T-helper 2 cell (primary cell): ENCODE data around the gene OR51V1.
"Not testable (repeated sequence)": the region's sequence is repeated elsewhere in the genome, so short reads cannot be mapped to it uniquely, and the experiment has no call there.

Experiments
- DNase-seq, 5 experiments: peaks; one replicate each; pipeline versions ENCODE4 v3.0.0 to v3.0.0-alpha.2; 2012 to 2022
- total RNA-seq, 2 donors: gene quantifications; one replicate each; lab custom pipeline; 2026; lab: John Stamatoyannopoulos, UW

OR51V1 gene, protein sequence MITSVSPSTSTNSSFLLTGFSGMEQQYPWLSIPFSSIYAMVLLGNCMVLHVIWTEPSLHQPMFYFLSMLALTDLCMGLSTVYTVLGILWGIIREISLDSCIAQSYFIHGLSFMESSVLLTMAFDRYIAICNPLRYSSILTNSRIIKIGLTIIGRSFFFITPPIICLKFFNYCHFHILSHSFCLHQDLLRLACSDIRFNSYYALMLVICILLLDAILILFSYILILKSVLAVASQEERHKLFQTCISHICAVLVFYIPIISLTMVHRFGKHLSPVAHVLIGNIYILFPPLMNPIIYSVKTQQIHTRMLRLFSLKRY
- total RNA-seq, result 0 reads per million in 2 donors

DNA sequence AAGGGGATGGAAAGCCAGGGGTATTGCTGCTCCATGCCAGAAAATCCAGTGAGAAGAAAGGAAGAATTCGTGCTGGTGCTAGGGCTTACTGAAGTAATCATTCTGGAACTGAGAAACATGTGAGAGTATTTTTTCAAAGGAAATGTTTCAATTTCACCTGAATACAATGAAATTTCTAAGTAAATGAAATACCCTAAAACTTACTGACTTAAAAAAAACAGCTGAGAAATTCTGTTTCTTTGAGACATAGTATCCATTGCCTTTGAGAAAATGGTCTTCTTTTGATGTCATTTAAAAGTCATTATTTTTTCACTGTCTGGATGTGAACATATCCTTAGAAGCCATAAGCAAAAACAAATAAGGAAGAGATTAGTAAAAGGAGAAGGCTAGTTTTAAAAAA, at the start of gene OR51V1:
Gene OR51V1, minus strand, starts transcription at position 101 of the 400 bp plus-strand sequence. Its CDS starts 0 bp downstream, at position 101.
- no peak for DNase-seq

DNA sequence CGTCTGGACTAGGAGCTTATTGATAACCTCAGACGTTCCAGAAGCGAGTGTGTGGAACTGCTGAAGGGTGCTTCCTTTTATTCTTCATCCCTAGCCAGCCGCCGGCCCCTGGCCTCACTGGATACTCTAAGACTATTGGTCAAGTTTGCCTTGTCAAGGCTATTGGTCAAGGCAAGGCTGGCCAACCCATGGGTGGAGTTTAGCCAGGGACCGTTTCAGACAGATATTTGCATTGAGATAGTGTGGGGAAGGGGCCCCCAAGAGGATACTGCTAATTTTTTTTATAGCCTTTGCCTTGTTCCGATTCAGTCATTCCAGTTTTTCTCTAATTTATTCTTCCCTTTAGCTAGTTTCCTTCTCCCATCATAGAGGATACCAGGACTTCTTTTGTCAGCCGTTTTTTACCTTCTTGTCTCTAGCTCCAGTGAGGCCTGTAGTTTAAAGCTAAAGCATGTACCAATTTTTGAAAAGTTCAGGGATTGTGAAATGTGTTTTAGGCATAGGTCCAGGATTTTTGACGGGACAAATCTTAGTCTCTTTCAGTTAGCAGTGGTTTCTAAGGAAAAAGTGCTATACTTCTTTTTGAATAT, 49.4 kb upstream of the OR51V1 start, which contains the start of gene HBG1:
Gene HBG1, minus strand, starts transcription at position 51 of the 590 bp plus-strand sequence. CDS start 53 bp downstream, outside the sequence.
- not testable (repeated sequence) for DNase-seq

DNA sequence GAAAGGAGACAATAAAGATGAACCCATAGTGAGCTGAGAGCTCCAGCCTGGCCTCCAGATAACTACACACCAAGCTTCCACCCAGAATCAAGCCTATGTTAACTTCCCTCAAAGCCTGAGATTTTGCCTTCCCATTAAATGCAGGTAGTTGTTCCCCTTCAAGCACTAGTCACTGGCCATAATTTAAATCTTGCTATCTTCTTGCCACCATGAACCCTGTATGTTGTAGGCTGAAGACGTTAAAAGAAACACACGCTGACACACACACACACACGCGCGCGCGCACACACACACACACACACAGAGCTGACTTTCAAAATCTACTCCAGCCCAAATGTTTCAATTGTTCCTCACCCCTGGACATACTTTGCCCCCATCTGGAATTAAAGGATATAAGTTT, 48.0 kb upstream of the OR51V1 start:
- DNase-seq, result not testable (repeated sequence)

DNA sequence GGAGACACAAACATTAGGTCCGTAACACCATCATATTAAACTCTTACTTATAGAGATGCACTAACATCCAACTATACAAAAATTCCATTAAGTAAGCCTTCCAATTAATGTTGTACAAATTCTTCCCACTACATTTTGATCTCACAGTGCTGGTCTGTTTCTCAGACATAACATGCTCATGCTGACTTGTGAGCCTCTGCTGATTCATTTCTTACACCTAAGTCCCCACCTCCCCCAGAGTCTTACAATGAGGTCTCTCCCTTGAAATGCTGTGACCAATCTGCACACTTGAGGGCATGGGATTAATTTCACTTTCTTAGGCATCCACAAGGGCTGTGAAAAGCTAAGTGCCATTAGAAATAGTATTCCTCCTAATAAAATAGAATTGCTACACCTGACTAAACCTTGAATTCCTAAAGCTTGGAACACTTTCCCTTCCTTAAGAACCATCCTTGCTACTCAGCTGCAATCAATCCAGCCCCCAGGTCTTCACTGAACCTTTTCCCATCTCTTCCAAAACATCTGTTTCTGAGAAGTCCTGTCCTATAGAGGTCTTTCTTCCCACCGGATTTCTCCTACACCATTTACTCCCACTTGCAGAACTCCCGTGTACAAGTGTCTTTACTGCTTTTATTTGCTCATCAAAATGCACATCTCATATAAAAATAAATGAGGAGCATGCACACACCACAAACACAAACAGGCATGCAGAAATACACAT, 47.1 kb upstream of the OR51V1 start:
- no peak for DNase-seq

DNA sequence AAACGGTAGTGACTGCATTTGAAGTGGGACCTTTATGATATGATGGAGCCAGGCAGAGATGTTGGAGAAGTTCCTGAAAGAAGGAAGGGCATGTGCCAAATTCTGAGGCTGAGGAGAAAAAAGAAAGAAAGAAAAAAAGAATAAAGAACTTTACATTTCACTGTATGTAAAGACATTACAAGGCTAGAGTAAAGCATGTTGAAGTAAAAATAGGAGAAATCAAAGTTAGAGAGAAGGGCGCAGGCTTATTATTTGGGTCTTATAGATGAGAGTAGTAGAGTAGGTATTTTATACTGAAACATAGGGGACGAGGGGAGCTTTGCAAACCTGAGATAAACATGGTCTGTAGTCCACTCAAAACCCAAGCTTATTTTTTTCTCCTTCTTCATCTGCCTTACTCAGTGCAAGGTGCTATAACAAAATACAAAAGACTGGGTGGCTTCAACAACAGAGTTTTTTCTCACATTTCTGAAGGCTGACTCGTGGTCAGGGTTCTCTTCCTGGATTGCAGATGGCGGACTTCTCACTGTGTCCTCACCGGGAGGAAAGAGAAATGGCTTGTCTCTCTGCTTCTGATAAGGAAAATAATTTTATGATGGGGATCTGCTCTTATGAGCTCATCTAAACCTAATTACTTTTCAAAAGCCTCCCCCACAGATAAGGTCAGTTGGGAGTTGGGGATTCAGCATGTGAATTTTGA, 46.4 kb upstream of the OR51V1 start:
- DNase-seq, result no peak

DNA sequence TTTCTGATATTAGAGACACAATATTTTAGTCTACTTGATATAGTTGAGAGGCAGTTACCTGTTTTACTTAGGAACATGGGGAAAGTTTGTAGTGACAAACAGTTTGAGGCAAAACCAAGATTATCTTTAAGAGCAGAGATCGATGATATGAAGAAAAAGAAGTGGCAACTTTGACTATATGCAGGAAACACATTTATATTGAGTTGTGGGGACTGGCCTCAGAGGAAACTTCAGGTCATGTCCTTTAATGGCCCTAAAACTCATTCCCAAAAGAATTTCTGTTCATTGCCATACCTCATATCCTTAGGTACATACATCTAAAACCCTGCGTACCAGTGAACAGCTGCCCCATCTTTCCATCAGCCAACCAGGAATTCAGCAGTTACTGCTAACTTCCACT, 44.7 kb upstream of the OR51V1 start:
- DNase-seq, result no peak

DNA sequence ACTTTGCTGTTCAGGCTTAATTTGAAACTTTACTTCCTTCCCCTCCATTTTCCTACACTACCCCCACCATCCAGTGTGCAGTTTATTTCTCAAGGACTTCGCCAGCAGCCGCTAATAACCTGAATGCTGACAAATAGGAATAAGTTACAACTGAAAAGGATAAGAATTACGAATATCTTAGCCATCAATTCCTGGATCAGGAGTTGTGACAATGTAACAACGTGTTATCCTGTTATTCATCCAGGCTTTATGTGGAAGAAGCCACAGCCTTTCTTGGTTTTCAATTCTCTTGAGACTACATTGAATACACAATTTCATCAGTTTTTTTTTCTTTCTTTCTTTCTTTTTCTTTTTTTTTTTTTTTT, 43.3 kb upstream of the OR51V1 start:
- no peak for DNase-seq

DNA sequence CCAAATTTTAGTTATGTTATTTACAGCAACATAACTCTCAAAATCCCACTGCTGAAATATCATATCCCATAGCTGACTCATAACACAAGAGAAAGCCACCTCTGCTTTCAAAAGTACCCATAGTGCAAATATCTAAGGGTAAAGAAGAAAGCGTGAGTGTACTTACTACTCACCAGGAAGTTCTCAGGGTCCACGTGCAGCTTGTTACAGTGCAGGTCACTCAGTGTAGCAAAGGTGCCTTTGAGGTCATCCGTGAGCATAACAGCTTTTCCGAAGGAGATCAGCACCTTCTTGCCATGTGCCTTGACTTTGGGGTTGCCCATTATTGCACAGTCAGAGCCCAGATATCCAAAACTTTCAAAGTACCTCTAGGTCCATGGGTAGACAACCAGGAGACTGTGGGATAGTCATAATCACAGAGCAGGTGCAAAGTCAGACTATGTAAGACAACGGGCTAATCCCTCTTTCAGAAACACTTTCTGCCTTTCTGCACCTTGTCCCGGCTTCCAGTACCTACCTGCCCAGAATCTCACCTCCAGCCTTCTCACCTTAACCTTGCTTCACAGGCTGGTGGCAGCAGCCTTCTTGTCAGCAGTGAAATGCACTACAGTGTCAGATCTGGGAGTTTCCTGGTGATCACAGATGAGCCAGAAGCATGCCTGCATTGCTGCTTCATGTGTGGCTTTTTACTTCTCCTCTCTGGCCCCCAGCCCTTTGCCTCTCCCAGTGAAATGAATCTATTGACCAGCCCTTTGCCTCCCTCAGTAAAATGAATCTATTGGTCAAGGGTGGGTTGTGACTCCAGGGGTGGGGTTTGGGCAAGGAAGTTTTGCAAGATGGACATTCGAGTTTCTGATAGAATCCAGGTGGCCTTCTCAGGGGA, 42.7 kb upstream of the OR51V1 start:
- peak in 1 of 5 experiments; percentile 3 for DNase-seq

DNA sequence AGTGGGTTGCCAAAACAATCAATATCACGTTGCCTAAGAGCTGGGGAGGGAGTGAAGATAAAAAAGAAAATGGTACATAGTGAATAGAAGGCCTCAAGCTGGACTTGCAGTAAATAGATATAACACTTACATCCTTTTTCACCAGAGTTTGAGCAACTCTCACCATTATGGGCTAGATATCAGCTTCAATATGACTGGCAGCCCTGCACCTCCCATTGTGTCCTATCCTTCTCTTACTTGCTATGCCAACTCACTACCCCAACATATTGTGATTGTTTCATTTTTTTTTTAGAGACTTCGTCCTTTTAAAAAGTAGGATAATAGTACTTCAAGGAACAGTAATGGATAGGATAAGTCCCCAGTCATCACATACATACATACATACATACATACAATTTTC, 41.7 kb upstream of the OR51V1 start:
- DNase-seq, result no peak

DNA sequence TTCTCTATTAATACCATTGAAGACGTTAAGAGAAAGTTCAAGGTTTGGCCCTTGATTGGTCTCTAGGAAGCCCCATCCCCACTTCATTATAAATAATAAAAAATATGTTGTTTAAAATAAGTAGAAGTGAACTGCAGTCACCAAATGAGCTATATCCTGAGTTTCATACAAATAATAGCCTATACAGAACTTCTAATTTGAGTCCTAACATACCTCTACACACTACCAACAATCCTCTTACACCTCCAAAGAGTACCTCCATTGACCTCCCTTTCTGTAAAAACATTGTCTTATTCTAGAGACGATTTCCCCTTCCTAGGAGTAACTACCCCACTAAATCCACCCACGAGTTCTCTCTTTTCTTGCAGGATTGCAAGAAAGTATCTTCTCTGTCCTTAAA, 41.0 kb upstream of the OR51V1 start:
- DNase-seq, result no peak

DNA sequence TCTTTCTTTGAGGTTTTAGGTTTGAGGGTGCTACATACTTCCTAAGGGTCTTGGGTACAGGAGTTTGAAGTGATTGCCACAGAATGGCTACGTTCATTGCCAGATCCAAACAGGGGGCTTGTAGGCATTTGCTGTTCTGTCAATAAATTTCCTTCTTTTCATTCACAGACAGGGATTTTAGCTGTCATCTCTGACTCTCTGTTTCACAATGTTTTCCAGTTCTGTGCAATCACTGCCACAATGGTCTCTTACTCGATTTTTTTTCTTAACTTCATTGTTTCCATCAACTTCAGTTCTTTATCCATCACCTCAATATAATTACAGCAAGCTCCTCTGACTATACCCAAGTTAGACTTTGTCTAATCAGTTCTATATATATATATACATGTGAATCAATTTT, 40.0 kb upstream of the OR51V1 start:
- no peak for DNase-seq

DNA sequence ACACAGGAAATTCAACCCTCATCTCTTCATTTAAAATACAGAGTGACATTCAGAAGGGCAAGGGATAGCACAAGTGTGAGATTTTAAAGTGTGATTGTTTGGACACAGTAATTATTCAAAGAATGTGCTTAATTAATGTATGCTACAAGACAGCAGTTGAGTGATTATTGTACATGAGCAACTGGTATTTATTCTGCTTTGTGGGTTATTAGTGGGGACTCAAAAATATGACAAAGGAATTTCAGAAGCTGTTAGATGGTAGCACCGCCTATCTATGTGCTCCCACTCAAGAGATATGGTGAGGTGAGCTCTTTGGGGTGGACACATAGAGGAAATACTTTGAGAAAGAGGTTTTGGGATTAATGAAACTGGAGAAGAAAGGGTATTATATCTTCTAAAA, 39.6 kb upstream of the OR51V1 start:
- no peak for DNase-seq

DNA sequence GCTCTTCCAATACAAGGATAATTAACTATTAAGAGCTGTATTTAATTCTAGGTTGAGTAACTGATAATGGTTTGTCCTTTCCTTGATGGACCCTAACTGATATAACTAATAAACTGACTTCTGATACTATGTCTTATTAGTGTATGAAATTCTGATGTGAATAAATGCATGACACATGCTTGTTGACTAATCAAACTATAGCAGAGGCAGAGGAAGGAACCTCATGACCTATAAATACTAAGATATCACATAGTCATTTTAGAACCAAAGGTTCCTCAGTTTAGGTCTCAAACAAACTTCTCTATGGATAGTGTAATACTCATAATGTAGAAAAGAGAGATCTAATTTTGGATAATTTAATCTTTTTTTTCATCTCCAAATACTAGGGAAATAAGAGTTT, 38.6 kb upstream of the OR51V1 start:
- DNase-seq, result no peak

DNA sequence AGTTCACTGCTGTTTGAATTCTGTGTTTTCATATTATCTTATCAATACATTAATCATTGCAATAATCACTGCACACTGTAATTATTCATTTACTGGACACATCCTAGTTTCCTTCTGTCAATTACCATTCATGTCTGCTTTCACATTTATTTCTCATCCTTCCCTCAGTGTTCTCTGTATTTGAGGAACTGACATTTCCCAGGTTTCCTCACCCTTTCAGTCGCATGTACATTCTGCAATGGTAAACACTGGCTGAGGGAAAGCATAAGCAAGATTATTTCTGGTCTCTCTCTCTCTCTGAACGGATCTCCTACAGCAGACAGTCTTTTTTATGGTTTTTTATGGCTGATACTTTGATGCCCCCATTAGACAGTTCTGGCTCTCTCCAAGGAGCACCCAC, 38.0 kb upstream of the OR51V1 start:
- no peak for DNase-seq

DNA sequence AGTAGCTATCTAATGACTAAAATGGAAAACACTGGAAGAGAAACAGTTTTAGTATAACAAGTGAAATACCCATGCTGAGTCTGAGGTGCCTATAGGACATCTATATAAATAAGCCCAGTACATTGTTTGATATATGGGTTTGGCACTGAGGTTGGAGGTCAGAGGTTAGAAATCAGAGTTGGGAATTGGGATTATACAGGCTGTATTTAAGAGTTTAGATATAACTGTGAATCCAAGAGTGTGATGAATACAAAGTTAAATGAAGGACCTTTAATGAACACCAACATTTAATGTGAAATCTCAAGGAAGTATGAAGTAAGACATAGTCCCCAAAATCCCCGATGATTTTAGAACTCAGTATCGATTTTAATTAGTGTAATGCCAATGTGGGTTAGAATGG, 36.9 kb upstream of the OR51V1 start:
- no peak for DNase-seq

DNA sequence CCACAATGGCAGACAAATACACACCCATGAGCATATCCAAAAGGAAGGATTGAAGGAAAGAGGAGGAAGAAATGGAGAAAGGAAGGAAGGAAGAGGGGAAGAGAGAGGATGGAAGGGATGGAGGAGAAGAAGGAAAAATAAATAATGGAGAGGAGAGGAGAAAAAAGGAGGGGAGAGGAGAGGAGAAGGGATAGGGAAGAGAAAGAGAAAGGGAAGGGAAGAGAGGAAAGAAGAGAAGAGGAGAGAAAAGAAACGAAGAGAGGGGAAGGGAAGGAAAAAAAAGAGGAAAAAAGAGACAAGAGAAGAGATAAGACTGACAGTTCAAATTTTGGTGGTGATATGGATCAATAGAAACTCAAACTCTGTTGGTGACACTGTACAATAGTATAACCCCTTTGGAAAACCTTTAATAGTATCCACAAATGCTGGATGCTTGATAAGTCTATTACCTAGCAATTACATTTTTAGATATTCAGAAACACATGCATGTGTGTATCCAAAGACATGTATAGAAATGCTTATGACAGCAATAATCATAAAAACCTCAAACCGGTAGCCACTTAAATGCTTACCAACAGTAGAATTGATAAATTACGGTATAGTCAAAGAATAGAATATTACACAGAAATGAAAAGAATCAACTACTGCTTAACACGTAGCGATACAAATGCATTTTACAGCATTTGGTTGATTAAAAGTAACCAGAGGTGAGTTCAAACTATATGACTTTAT, 35.0 kb upstream of the OR51V1 start:
- DNase-seq, result no peak

DNA sequence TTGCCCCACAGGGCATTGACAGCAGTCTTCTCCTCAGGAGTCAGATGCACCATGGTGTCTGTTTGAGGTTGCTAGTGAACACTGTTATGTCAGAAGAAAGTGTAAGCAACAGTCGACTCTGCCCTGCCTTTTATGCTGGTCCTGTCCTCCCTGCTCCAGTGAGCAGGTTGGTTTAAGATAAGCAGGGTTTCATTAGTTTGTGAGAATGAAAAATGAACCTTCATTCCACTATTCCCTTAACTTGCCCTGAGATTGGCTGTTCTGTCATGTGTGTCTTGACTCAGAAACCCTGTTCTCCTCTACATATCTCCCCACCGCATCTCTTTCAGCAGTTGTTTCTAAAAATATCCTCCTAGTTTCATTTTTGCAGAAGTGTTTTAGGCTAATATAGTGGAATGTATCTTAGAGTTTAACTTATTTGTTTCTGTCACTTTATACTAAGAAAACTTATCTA, 33.9 kb upstream of the OR51V1 start, which contains the start of gene HBD:
Gene HBD, minus strand, starts transcription at position 103 of the 454 bp plus-strand sequence. Its CDS starts 50 bp downstream, at position 53.
- DNase-seq, result peak in 1 of 5 experiments; percentile 68

DNA sequence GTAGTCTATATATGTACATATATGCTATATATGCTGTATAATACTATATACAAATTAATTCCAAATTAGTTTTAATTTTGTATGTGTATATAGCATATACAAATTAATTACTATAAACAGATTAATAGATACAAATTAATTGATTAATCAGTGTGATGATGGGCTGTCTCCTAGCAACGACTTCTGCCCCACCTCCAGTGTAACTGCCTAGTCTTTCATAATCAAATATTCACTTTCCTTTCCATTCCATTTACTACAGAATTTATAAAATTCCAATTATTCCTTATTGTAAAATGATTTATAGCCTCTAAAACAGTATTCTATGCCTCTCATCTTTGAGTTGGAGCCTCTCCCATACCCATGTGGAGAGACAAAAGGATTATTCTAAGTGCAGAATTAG, 32.8 kb upstream of the OR51V1 start:
- DNase-seq, result no peak

DNA sequence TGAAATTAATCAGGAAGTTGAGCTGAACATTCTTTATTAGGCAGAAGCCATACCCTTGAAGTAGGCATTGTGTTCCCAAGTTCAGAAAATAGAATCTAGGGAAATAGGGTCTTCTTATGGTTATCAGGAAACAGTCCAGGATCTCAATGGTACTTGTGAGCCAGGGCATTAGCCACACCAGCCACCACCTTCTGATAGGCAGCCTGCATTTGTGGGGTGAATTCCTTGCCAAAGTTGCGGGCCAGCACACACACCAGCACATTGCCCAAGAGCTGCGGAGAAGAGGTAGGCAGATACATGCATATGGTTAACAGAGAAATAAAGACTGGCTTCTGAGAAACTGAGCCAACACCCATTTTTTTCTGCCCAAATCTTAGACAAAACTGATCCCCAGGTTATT, 32.3 kb upstream of the OR51V1 start:
- no peak for DNase-seq

DNA sequence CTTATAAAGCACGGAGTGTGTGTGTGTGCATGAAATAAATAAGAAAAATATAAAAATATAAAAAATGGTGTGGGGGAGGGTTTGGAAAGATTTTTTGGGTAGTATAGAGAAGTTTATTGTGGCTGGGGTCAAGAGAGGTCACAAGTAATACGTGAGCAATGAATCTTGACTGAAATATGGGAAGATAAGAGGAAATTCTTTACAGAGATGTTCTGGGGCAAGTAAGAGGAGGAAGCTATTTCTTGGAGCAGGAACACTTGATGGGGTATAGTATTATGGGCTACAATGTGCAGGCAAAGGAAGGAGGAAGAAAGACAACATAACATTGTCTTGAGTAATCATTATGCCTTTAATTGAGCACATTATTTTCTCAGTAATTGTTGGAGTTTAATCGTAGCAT, 31.7 kb upstream of the OR51V1 start:
- no peak for DNase-seq

DNA sequence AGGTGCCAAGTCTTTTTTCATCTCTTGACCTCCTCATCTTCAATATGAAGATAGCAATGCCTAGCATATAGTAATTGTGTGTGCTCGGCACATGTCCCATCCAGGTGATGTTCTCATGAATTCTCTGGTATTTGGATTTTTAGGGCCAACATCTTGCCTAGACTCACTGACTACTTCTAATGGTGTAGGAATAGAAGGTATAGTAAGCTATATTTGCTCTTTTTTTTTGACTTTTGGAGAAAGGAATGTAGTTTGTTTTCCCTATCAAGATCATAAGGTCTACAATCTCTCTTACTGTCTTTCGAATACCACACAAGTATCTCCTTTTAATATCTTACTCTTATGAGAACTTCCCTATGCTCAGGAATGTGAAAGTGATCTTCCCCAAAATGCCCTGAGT, 30.6 kb upstream of the OR51V1 start:
- DNase-seq, result no peak
